ENCODE results near the gene ZNF764.

Gene ZNF764

GRCh38 chr16:30569746-30570635, 11.8 kb upstream of the ZNF764 start:
- no peak for DNase-seq

DNA sequence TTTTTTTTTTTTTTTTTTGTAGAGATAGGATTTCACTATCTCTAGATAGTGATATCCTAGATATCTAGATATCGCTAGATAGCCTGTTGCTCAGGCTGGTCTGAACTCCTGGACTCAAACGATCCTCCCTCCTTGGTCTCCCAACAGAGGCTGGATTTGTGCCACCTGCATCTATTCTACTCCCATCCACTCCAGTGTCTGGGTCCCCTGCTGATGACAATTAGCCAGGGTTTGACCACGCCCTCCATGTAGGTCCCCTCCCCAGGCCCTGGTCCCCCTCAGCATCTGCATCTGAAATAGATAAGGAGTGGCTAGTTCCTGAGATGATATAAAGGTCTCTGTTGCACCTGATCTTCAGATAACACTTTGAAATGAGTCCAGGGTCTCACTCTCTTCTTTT, 11.1 kb upstream of the ZNF764 start:
- no peak for DNase-seq

- DNase-seq = peak; percentile 86
Observed at GRCh38 chr16:30567991-30568638, 9.9 kb upstream of the ZNF764 start.

DNA sequence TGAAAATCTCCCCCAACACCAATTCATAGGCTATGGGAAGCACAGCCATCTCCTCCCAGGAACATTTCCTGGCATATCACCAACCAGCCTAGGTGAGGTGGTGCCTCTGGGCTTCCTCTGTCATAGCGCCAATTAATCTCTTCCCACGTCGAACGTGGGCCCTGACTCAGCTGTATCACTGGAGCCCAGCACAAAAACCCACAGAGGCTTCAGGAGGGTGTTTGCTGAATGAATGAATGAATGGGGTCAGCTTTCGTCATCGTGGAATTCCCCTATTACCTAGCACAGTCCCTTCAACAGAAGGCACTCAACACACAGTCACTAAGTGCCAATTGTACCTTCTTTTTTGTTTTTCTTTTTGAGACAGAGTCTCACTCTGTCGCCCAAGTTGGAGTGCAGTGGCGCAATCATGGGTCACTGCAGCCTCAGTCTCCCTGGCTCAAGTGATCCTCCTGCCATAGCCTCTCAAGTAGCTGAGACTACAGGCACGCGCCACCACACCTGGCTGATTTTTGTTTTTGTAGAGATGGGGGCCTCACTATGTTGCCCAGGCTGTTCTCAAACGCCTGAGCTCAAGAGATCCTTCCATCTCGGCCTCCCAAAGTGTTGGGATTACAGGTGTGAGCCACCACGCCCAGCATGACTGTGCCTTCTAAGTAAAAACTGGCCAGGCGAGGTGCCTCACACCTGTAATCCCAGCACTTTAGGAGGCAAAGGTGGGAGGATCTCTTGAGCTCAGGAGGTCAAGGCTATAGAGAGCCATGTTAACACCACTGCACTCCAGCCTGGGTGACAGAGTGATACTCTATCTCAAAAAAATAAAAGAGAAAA, 9.2 kb upstream of the ZNF764 start:
- no peak for DNase-seq

- no peak for DNase-seq
Observed at GRCh38 chr16:30566531-30566930, 8.4 kb upstream of the ZNF764 start.

- DNase-seq = no peak
Observed at GRCh38 chr16:30565984-30566383, 7.8 kb upstream of the ZNF764 start.

DNA sequence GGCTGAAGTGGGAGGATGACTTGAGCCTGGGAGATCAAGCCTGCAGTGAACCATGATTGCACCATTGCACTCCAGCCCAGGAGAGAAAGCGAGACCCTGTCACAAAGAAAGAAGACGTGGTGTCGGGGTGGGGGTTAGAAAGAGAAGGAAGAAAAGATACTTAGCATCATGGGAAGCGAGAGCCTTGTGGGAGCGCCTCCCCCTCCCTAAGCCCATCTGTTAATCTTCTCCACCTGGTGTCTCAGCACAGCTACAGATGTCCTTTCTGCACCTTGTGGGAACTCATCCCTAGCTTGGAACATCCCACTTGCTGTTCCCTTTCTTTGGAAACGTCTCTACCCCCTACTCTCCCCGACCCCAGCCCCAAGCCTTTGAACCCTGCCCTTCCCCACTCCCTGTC, 7.4 kb upstream of the ZNF764 start:
- DNase-seq = no peak

DNA sequence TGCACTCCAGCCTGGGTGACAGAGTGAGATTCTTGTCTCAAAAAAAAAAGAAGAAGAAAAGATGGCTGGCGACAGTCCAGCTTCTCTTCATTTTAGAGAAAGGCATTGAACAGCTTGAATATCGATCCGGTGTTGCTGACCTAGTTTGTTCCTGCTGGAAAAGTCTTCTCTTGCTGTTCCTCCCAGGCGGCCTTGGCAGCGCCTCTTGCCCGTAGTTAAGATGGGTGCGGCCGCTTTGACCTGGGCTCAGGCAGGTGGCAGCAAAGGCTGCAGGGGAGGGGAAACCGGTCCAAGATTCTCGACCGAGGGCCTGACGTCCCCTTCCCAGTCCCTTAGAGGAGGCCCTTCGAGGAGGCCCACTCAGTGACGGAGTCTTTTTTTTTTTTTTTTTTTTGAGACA, 3.8 kb upstream of the ZNF764 start:
- no peak for DNase-seq

GRCh38 chr16:30561089-30561816, 3.1 kb upstream of the ZNF764 start:
- peak; percentile 87 for DNase-seq

DNA sequence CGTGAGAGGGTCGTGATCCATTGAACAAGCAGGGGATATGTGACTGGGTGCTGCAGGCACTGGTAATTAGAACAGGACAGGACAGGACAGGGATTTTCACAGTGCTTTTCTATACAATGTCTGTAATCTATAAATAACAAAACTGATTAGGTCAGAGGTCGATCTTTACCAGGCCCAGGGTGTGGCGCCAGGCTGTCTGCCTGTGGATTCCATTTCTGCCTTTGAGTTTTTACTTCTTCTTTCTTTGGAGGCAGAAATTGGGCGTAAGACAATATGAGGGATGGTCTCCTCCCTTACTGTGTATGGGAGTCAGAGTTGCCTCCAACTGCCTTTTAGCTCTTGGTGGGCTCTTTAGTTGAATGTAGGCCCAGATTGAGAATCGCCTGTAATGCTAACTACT, 1.5 kb upstream of the ZNF764 start:
- DNase-seq = peak; percentile 73

- DNase-seq = peak; percentile 56
Observed at GRCh38 chr16:30558789-30559377, 709 bp upstream of the ZNF764 start.

DNA sequence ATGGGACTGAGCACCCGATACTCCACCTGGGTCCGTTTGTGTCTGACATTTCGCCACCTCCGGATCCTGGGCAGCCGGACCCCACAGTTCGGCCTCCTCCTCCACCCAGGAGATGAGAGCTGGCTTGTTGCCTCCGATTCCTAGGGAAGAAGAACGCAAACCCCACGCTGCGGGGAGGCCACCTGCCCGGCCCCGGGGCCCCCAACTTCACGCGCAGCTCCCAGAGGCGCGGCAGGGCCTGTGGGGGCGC, 542 bp downstream of the ZNF764 start:
- peak; percentile 64 for DNase-seq

DNA sequence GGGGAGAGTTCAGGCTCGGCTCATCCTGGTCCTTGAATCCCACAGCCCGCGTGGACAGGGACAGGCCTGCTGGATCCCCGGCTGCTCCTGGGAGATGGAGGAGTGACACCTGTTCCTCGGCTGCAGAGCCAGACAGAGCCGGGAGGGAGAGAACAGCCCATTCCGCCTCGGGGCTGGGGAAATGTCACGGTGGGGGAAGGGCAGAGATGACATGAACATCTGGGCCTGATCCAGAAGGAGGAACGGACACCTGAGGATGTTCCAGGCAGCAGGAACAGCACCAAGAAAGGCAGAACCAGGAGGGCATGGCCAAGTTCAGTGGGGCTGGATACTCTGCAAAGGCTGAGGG, 2.1 kb downstream of the ZNF764 start:
- DNase-seq = no peak

- DNase-seq = no peak
Observed at GRCh38 chr16:30555315-30556124, 2.7 kb downstream of the ZNF764 start.

- no peak for DNase-seq
Observed at GRCh38 chr16:30554557-30555314, 3.4 kb downstream of the ZNF764 start.

DNA sequence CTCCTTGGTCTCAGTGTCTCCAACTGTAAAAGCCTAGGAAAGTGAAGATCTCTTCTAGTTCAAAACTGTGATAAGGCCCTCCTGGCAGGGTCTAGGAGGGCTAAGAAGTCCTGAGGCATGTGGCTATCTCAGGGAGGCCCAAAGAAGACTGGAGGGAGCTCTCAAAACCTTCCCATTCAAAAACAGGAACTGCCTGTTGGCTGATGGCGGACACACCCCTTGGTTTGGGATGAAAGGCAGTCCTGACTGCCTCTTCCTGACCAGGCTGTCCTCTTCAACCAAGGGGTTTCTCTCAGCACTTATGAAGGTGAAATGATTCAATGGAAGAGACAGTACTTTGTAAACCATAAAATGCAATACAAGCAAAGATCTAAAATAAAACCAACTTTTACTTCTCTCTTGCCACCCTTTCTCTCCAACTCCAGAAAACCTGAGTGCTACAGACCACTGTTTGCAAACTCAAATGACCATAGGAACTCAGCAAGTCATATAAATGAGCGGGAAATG, 4.7 kb downstream of the ZNF764 start:
- peak; percentile 88 for DNase-seq

GRCh38 chr16:30552956-30553355, 5.2 kb downstream of the ZNF764 start:
- DNase-seq = no peak

DNA sequence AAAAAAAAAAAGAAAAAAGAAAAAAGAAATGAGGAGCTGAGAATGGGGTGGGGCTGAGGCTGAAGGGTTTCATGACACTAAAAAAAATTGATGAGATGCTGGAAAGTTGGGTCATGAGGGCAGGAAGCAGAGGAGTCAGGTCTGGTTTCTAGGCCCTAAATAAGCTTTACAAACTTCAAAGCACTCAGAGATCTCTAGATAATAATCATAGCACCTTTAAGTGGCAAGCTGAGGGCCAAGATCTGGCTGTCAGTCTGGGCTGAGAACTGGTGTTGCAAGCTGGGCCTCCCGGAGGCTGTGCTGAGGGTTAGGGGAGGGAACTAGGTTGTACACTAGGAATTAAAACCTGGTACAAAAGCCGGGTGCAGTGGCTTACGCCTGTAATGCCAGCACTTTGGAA, 6.4 kb downstream of the ZNF764 start:
- no peak for DNase-seq

DNA sequence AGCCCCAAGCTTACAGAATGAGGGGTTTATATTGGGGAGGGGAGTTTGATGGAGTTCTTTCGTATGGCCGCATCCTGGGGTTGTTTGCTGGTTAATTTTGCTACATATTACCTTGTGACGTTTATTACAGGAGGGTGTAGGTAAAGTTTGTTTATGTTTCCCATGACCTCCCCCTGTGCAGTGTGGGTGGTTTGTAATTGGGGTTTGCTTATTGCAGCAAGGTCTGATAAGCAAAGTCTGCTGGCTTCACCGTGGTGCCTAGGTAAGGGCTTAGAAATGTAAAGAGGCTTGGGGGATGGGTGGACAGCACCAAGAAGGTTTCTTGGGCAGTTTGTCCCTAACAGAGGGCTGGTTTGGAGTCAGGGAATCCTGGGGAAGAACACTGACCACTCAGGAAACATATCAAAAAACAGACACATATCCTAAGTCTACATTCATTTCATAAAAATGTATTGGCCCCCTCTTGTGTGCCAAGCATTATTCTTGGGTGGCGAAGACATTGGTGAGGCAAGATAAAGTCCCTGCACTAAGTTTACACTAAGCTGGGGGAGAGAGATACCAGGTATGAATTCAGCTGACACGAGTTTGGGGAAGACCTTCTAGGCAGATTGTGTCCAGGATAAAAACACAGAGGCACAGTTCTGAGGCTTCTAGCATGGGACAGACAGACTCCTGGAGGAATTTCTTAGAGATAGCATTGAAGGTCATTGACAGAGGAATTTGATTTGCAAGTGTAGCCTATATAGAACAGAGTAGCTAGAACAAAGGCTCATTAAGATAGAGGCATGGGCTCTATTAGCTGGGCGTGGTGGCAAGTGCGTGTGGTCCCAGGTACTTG, 9.5 kb downstream of the ZNF764 start:
- peak; percentile 55 for DNase-seq

DNA sequence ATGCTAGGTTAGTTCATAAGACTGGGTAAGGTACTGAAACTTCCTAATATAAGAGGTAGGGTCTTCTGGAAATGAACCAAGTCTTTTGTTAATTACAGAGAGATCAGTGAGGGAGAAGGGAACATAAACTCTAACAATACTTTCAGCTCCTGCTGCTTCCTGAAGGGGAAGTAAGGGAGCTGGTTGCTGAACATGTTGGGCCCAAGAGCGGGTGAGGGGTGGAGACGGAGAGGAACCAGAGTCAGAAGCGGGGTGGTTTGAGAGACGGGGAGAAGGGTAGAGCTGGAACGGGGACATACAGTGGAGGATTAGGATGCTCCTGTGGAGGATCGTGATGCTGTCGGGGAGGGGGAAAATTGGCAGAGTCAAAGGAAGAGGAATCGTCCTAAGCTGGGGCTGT, 12.1 kb downstream of the ZNF764 start:
- DNase-seq = no peak

All from OCI-M1 (cell line).